ENCODE data around the gene ACP4.

GRCh38 chr19:50821622-50822021, 31.4 kb downstream of the ACP4 start:
- TF ChIP-seq NPAS2 (CRISPR knock-in tag; IDR thresholded peaks at IDR 0.05; ENCODE audit: borderline replicate concordance) = no peak
- no peak for TF ChIP-seq EZH2 (conservative IDR thresholded peaks at IDR 0.05; ENCODE audit: low read depth, low read length)
- no peak for TF ChIP-seq ATF7 (IDR thresholded peaks at IDR 0.05)
- TF ChIP-seq ATF7 (CRISPR knock-in tag; IDR thresholded peaks at IDR 0.05) = no peak
- TF ChIP-seq POLR2AphosphoS5 (IDR thresholded peaks at IDR 0.05; ENCODE audit: low read depth, low read length) = no peak
- no peak for TF ChIP-seq POLR2A (IDR thresholded peaks at IDR 0.05; ENCODE audit: insufficient read depth in 1 of 2, low read depth in 2 of 2, low read length in 2 of 2)
- TF ChIP-seq RFX5 (IDR thresholded peaks at IDR 0.05; ENCODE audit: low read depth, low read length) = no peak
- TF ChIP-seq ZNF383 (CRISPR knock-in tag; IDR thresholded peaks at IDR 0.05; ENCODE audit: borderline replicate concordance) = no peak
- TF ChIP-seq CTCF (CRISPR knock-in tag; IDR thresholded peaks at IDR 0.05) = no peak
- no peak for TF ChIP-seq GABPA (IDR thresholded peaks at IDR 0.05; ENCODE audit: low read depth, low read length)
- TF ChIP-seq GABPA (CRISPR knock-in tag; IDR thresholded peaks at IDR 0.05; ENCODE audit: low read depth) = no peak

Measured in HepG2 (cell line).